HG03558 (cell line): ENCODE results near the gene KRT74.

Experiments used
- ATAC-seq: cut with Tn5 transposase; IDR thresholded peaks from one replicate; pipeline ENCODE4 v1.9.1; 2021; ENCODE audit warnings: moderate number of reproducible peaks; ENCODE audit not compliant: unreplicated experiment; ENCODE audit errors: extremely low read depth

The KRT74 gene

GRCh38 chr12:52578469-52578868 is 4.8 kb upstream of the KRT74 start:
- no peak for ATAC-seq

GRCh38 chr12:52577316-52577715 is 3.7 kb upstream of the KRT74 start:
- no peak for ATAC-seq

DNA sequence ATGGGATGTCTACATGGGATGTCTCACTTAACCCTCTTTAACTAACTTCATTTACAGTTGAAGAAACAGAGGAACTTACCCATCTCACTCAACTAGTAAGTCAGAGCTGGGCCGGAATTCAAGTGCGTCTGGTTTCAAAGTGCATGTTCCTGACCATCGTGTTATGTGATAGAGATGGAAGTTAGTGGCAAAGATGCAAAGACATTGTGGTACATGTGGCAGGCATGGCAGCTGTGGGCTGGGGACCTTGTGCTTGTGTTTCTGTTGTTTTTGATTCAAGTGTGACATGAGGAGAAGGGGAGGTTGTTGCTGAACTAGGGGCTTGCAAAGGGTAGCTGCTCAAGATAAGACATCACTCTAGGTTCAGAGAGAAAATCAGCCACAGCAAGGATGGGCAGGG is 2.3 kb upstream of the KRT74 start:
- ATAC-seq, result no peak

DNA sequence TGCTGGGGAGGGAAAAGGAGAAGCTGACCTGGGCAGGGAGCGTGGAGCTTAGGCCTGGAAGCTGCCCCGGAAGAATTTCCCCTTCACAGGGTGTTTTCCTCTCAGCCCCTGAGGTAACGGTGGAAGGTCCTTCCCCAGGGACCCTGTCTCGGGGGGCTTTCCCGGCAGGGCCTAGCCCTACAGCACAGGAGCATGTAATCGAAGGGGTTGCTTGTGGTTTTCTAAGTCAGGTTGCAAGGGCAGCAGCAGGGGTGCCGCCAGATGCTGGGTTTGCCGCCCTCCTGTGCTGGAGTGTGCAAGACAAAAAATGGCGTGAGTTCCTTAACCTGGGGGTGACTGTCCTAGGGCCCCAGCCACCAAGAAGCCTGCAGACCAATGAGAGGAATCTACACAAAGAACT is 1.6 kb upstream of the KRT74 start:
- no peak for ATAC-seq

GRCh38 chr12:52573306-52573705 is 337 bp downstream of the KRT74 start:
- no peak for ATAC-seq

GRCh38 chr12:52570511-52570910 is 3.1 kb downstream of the KRT74 start:
- no peak for ATAC-seq

DNA sequence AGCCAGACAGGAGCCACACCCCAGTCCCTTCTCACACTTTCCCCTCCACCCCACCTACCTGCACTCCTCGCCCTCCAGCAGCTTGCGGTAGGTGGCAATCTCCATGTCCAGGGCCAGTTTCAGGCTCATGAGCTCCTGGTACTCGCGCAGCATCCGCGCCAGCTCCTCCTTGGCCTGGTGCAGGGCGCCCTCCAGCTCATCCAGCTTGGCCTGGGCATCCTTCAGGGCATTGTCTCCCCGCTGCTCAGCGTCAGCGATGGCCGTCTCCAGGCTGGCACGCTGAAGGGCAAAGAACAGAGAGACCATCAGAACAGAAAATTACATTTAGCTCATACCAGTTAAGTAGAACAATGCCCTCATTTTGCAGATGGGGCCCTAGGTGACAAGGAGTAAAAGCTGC is 5.5 kb downstream of the KRT74 start:
- ATAC-seq, result no peak

DNA sequence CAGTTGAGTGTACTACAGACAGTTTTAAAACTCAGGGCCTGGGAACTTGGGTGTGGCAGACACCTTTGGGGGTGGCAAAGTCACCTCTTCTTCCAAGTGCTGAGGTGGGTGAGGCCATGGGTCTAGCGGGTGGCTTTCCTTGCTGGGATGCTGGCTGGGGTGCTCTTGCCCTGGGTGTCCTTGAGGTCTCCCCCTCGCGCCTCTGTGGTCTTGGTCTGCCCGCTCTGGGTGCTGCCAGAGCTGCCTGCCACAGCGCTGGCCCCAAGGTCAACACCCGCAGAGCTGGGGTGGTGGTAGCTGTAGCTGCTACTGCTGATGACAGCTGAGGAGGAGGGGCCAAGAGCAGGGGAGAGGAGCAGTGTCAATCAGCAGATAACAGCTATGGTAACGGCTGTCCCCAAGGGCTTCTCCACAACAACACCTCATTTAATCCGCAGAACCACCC is 6.8 kb downstream of the KRT74 start:
- no peak for ATAC-seq

GRCh38 chr12:52564582-52564981 is 9.1 kb downstream of the KRT74 start:
- no peak for ATAC-seq

DNA sequence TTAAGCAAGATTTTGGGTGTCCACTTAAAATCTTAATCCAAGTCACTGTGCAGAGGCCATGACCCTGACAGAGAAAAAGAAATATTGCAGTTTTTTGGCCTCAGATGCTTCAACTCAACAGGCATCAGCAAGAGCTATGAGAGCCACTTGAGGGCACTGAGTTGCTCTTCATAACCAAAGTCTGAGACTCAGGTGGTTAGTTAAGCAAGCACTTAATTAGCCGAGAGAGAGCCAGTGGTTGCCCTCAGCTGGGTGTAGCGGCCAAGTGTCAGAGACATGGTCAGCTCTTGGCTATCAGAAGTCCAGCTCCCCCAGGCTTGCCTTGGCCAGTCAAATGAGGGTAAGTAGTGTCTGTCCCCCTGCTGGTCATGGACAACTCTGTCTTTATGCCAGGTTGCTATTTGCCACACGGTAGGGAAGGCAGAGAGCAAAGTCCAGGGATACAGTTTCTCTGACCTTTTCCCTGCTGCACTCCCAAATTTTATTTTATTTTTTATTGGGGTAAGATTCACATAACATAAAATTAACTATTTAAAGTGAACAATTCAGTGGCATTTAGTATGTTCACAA is 11.7 kb downstream of the KRT74 start:
- no peak for ATAC-seq

- ATAC-seq, result no peak
Measured at GRCh38 chr12:52559979-52560378, 13.7 kb downstream of the KRT74 start.

DNA sequence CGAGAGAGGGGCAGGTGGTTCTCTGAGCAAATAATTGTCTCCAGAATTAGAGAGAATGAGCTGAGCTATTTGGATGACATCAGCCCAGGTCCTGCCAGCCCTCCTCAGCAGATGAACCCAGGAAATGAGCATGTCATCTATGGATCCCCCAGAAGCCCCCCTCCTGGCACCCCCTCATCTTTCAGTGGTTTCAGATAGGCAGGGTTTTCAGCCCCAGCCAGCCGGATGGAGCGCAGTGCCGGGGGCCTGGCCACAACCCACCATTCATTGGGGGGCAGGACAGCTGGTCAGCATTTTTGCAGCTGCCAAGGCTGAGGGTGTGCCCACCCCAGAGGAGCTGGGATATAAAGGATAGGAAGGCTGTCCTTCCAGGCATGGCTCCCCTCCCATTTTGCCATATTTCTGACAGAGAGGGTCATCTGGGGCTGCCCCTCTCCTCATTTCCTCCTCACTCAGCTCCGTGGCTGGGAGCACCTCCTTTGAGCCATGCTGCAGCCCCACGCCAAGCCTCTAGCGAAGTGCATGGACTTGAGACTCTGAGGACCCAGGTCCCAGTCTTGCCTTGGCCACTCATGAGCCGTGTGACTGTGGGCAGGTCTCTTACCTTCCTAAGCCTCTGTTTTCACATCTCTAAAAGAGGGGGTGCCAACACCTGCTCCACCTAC is 14.7 kb downstream of the KRT74 start:
- ATAC-seq, result no peak

DNA sequence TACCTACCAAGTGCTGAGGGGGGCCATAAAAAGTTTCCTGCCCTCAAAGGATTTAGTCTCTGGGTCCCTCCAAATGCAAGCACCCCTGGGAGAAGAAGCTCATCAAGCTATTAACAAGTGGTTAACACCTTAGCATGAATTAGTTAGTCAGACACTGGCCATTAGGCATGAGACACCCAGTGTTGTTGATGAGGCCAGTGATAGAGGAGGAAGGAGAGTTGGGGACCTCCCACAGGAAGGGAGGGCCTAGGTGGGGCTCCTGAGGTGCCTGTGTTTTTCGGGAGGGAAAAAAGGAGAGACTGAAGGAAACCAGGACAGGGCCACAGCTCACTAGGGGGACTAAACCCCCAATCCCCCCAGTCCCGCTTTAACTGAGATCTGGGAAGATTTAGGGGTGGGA is 16.2 kb downstream of the KRT74 start:
- ATAC-seq, result no peak

DNA sequence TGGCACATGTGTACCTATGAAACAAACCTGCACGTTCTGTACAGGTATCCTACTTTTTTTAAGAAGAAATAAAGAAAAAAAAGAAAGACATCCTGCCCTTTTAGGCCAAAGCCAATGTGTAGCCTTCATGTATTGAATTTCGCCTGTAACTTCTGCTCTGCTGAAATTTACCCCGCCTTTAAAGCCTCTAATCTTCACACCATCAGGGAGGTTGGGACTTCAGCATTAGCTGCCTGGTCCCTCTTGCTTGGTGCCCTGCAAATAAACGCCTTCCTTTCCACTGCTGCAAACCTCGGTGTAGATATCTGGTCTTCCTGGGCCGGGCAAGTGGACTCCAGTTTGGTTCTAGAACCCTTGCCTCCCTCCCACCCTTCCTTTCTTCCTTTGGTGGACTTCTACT is 18.1 kb downstream of the KRT74 start:
- ATAC-seq, result no peak

GRCh38 chr12:52552681-52553195 is 20.9 kb downstream of the KRT74 start, which contains the start of gene KRT71:
Gene KRT71, minus strand, starts transcription at chr12:52553145. Its CDS starts 68 bp downstream, at chr12:52553077.
- ATAC-seq, result no peak

GRCh38 chr12:52552055-52552454 is 21.6 kb downstream of the KRT74 start:
- no peak for ATAC-seq

GRCh38 chr12:52551216-52551865 is 22.3 kb downstream of the KRT74 start:
- no peak for ATAC-seq

DNA sequence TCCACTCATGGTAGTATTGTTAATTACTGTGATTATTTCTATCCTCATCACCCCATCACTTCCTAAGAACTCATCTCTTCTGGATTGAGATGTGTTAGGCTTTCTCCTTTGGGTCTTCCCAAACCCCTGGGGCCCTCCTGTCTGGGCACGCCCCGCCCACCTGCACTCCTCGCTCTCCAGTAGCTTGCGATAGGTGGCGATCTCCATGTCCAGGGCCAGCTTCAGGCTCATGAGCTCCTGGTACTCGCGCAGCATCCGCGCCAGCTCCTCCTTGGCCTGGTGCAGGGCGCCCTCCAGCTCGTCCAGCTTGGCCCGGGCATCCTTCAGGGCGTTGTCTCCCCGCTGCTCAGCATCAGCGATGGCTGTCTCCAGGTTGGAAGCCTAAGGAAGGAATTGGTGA is 27.5 kb downstream of the KRT74 start:
- ATAC-seq, result no peak

DNA sequence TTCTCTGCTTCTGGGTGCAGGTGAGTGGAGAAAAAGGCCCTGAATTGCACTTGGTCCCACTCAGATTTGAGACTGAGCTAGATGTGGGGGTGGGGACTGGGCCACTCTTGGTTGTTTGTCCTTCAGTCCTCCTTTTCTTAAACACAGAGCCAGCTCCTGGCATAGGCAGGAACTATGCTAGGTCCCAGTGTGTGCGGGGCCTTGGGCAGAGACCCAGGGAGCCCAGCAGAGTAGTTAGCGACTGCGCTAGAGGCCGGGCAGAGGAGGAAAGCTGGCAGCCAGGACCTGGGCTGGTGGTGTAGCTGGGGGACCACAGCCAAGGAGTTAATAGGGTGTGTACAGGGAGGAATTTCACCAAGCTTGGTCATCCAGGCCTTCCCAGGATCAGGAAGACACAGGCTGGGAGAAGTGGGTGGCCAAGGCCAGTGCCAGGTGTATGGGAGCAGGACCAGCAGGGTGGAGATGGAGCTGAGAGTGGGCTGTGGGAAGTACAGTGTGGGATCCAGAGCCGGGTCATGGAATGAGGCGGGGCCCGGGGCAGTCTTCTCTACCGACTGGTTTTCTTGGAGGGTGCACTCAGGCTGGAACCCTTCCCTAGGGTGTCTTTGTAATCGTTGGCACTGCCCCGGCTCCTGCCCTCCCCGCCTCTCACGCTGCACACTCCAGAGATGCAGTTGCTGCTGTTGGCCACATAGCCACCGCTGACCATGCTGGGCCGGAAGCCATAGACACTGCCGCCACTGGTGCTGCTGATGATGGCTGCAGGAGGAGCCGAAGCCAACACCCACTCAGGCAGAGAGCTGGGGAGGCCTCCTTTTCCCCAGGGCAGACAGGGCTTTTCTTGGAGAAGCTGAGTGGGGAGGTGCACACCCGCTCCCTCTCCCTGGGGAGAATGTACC is 29.4 kb downstream of the KRT74 start:
- no peak for ATAC-seq

- ATAC-seq, result no peak
Measured at GRCh38 chr12:52542785-52543318, 30.8 kb downstream of the KRT74 start.
